HG03175 (cell line): Measurements from ENCODE around the gene ZNF143.
"Not testable (repeated sequence)": the region's sequence is repeated elsewhere in the genome, so short reads cannot be mapped to it uniquely, and the experiment has no call there.

ENCODE experiments used
- ATAC-seq: cut with Tn5 transposase; IDR thresholded peaks from one replicate; pipeline ENCODE4 v1.9.1; 2021; ENCODE audit warnings: mild to moderate bottlenecking, moderate library complexity; ENCODE audit not compliant: unreplicated experiment

ZNF143 gene

GRCh38 chr11:9495803-9496514 lies 35.1 kb downstream of the ZNF143 start:
- ATAC-seq: no peak

GRCh38 chr11:9498457-9499078 lies 37.8 kb downstream of the ZNF143 start:
- ATAC-seq: no peak

- ATAC-seq: no peak
These were observed 45.9 kb downstream of the ZNF143 start for GRCh38 chr11:9506489-9507276.

GRCh38 chr11:9507277-9507580 lies 46.4 kb downstream of the ZNF143 start:
- ATAC-seq: no peak

- ATAC-seq: no peak
These were observed 48.2 kb downstream of the ZNF143 start for GRCh38 chr11:9509041-9509440.

- ATAC-seq: no peak
These were observed 51.7 kb downstream of the ZNF143 start for GRCh38 chr11:9512370-9513019.

GRCh38 chr11:9514576-9514975 lies 53.8 kb downstream of the ZNF143 start:
- not testable (repeated sequence) for ATAC-seq

GRCh38 chr11:9516113-9516512 lies 55.3 kb downstream of the ZNF143 start:
- no peak for ATAC-seq

- no peak for ATAC-seq
These were observed 58.1 kb downstream of the ZNF143 start for GRCh38 chr11:9518835-9519410.

- no peak for ATAC-seq
These were observed 63.2 kb downstream of the ZNF143 start for GRCh38 chr11:9524001-9524400.

- no peak for ATAC-seq
These were observed 64.3 kb downstream of the ZNF143 start for GRCh38 chr11:9525116-9525515.

- ATAC-seq: no peak
These were observed 66.8 kb downstream of the ZNF143 start for GRCh38 chr11:9527481-9528135.

GRCh38 chr11:9528136-9528501 lies 67.3 kb downstream of the ZNF143 start:
- ATAC-seq: no peak

- no peak for ATAC-seq
These were observed 67.9 kb downstream of the ZNF143 start for GRCh38 chr11:9528573-9529333.

- ATAC-seq: no peak
These were observed 68.5 kb downstream of the ZNF143 start for GRCh38 chr11:9529334-9529650.

GRCh38 chr11:9530020-9530621 lies 69.3 kb downstream of the ZNF143 start:
- no peak for ATAC-seq

- ATAC-seq: no peak
These were observed 70.3 kb downstream of the ZNF143 start for GRCh38 chr11:9530901-9531625.

- ATAC-seq: no peak
These were observed 72.2 kb downstream of the ZNF143 start for GRCh38 chr11:9533058-9533457.
